Peyer's patch (tissue), 4 donors: ENCODE data around the gene VPREB3.

Experiments
- POLR2A ChIP-seq, 2 donors: fragments of 450-650 bp; IDR thresholded peaks; one replicate each; pipeline ENCODE4 v1.5.1; 2017; ENCODE audit warnings: antibody characterized with exemption in 2 of 2, mild to moderate bottlenecking in 2 of 2, moderate library complexity in 2 of 2
- TF ChIP-seq, protein P1 (sequence below), 6 experiments: fragments of 450-650 bp in 4 of 6; fragments of 200-600 bp in 2 of 6; sonication (generic) in 1 of 6; IDR thresholded peaks; one replicate each; pipeline ENCODE4 v1.5.1; 2017 to 2019; ENCODE audit warnings: antibody characterized with exemption in 6 of 6, mild to moderate bottlenecking in 3 of 6, moderate library complexity in 1 of 6

DNA sequence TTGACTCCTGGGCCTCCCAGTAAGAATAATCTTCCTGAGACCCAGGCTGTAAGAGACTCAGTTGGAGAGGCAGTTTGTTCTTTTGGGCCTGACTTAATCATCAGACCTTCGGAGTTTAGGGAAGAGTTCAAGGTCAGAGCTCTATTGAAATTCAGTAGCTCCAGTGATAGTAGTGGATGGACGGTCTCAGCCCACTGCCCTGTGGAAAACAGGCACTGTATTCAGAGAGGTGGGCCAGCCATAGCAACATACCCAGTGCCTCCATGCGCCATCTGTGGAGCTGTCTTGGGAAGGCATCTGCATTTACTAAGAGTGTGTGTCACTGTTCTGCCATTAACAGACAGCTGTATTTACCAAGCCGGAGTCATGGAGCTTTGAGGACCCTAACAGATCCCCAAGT is 35.4 kb upstream of the VPREB3 start:
- TF ChIP-seq, protein P1, sequence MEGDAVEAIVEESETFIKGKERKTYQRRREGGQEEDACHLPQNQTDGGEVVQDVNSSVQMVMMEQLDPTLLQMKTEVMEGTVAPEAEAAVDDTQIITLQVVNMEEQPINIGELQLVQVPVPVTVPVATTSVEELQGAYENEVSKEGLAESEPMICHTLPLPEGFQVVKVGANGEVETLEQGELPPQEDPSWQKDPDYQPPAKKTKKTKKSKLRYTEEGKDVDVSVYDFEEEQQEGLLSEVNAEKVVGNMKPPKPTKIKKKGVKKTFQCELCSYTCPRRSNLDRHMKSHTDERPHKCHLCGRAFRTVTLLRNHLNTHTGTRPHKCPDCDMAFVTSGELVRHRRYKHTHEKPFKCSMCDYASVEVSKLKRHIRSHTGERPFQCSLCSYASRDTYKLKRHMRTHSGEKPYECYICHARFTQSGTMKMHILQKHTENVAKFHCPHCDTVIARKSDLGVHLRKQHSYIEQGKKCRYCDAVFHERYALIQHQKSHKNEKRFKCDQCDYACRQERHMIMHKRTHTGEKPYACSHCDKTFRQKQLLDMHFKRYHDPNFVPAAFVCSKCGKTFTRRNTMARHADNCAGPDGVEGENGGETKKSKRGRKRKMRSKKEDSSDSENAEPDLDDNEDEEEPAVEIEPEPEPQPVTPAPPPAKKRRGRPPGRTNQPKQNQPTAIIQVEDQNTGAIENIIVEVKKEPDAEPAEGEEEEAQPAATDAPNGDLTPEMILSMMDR (IDR thresholded peaks at IDR 0.05), result no peak
- TF ChIP-seq POLR2A (IDR thresholded peaks at IDR 0.05), result no peak
